GM19372 (cell line): Measurements from ENCODE around the gene ARRB1.
"Not testable (repeated sequence)": the region's sequence is repeated elsewhere in the genome, so short reads cannot be mapped to it uniquely, and the experiment has no call there.

Experiments
- ATAC-seq: cut with Tn5 transposase; IDR thresholded peaks from one replicate; pipeline ENCODE4 v1.9.1; 2021; ENCODE audit warnings: mild to moderate bottlenecking, low read depth, moderate library complexity; ENCODE audit not compliant: unreplicated experiment

ARRB1 gene

DNA sequence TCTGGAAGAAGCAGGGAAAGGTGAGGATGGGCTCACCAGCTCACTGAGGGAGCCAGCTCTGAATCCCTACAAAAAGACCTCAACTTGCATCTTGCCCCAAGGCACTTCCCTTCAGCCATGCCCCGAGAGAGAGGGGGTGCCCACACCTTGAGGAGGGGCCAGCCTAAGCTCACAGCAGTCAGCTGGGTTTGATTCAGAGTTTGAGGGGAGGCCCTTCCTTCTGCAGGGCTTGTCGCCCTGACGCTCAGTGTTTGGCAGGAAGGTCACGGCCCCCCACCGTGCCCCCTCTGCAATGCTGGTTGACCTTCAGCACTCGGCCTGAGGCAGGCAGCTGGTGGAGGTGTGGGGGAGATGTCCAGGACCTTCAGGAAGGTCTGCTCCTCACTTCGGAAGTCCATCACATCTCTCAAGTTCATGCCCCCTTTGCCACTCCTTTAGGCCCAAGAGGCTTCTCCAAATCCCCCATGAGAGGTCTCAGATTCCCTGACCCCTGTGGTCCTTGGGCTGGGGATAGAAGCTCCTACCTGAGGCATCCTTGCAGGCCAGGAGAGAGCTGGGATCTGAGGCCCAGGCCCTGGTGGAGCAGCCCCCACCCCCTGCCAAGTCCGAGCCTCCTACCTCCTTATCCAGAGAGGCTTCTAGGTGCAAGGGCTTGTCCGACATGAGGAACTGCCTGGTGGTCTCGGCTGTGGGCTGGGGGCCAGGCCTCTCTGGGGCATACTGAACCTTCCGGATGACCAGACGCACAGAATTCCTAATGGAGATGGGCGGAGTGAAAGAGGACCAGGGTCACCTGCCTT lies 73.3 kb downstream of the ARRB1 start:
- ATAC-seq = no peak

DNA sequence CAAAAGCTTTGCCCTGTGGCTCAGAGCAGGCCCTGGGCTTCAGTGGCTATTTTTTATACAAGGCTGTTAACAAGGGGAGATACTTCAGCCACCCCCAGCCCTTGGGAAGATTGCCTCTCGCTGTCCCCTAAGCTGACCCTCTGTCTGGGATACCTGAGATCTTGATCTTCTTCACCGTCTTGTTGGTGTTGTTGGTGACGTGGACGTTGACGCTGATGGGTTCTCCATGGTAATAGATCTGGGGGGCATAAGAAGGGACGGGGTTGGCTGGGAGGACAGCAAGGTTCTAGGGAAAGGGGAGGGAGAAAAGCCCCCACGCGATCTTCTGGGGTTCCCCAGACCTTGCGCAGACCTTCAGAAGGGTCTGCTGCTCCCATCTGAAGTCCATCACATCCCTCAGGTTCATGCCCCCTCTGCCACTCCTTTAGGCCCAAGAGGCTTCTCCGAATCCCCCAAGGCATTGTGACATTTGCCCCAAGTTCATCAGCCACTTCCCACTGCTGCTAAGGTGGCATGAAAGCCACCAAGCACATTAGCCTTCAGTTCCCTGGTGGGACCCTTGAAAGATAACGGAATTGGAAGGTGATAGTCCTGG lies 74.2 kb downstream of the ARRB1 start:
- no peak for ATAC-seq

DNA sequence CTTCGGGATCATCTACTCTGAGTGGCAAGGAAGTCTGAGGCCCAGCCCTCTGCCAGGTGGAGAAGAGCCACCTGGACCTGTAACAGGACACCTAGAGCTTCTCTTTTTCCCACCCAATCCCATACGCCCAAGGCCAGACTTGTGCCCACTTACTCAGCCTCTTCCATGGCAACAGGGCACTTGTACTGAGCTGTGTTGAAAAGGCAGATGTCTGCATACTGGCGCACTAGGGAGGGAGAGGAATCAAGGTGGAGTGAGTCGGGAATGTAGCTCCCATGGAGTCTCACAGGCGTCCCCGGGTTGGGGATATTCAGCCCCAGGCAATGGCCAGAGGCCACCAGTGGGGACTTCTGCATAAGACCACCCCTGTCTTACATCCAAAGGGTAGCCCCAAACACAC lies 74.8 kb downstream of the ARRB1 start:
- no peak for ATAC-seq

DNA sequence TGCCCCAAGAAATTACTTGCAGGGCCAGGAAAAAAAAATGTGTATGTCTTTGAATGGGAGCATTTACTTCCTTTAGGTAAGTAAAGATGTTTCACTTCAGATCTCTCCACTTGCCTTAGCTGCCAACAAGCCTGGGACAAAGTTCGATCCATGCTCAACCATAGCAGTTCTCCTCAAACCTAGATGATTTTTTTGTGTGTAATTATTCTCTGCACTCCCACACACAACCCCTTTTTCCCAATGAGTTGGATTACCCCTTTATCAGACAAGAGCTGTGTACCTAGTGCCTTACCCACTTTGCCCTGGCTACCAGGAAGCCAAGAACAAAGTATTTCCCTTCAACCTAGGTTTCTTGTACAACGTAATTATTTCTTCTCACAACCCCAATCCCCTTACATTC lies 75.3 kb downstream of the ARRB1 start:
- ATAC-seq = no peak

DNA sequence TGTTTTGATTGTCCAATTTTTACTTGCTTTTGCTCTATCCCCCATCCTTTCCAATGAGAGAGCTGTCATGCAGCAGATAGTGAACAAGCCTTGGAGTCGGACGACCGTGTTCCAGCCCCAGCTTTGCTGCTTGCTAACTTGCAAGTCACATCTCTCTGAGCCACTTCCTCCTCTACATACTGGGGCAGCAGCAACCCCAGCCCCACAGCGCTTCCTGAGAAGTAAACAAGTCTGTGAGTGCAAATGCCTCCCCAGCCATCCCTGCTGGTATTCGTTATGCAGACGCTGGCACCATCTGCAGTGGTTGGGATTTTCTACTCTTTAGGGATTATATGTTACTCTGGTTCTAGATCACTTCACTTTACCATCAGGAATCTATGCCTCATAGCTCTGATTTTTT lies 75.9 kb downstream of the ARRB1 start:
- no peak for ATAC-seq

DNA sequence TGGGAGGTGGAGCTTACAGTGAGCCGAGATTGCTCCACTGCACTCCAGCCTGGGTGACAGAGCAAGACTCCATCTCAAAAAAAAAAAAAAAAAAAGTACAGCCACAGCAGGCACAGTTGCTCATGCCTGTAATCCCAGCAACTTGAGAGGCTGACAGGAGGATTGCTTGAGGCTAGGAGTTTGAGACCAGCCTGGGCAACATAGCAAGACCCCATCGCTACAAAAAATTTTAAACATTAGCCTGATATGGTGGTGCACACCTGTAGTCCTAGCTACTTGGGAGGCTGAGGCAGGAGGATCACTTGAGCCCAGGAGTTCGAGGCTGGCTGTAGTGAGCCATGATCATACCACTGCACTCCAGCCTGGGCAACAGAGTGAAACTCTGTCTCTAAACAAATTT lies 76.7 kb downstream of the ARRB1 start:
- ATAC-seq = not testable (repeated sequence)

DNA sequence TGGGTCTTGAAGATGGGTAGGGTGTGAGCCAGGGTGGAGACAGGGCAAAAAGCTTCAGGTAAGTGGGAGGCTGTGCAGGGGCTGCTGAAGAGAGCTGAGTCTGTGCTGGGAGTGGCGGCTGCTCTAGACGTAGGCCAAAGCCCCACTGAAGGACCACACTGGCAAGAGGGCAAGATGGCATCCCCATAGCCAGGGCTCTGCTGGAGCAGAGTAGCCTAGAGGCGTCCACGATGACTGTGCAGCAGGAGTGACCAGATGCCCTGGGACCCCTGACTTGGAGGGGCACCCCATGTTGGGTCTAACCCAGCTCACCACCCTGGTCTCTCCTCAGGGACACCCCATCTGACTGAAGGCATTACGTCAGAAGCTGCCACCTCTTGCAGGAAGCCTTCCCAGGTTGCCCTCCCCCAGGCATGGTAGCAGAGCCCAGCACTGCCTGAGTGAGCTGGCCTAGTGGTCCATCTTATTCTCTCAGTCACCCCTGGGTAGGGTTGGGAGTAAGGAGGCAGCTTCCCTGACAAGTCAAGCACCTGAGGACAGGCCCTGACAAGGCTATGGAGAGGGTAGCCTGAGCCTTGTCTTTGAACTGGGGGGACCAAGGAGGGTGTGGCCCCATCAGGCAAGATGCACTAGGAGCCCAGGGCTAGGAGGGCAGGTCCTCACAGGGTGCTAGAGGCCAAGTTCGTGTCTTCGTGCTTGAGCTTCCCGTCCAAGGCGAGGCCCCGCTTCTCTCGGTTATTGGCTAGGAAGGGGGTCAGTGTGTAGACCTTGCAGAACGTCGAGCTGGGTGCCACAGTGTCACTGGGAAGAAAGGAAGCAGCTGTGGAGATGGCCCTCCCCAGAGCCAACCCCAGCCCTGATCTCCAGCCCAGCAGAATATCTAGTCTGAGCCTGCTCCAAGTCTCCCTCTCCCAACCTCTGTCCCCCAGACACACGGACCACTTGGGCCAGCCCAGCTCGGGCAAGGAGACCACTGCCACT lies 77.8 kb downstream of the ARRB1 start:
- ATAC-seq = no peak

DNA sequence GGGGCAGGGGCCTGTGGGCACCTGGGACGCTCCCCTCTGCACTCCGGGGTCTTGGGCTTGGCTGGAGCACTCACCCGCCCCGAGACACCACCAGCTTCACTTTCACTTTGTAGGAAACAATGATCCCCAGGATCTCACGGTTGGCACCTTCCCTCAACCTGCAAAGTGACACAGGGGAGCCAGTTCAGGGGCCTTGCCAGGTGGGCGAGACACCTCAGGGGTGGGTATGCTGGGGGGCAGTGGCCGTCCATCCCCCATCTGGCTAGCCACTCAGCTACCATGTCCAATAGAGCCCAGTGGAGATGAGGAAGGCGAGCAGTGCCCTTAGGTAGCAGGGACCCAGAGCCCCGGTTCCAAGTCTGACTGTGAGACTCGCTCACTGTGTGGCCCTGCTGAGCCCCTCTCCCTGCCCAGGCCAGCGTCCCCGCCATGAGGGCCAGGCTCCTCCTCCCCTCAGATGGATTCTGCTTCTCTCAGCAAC lies 78.6 kb downstream of the ARRB1 start:
- no peak for ATAC-seq

DNA sequence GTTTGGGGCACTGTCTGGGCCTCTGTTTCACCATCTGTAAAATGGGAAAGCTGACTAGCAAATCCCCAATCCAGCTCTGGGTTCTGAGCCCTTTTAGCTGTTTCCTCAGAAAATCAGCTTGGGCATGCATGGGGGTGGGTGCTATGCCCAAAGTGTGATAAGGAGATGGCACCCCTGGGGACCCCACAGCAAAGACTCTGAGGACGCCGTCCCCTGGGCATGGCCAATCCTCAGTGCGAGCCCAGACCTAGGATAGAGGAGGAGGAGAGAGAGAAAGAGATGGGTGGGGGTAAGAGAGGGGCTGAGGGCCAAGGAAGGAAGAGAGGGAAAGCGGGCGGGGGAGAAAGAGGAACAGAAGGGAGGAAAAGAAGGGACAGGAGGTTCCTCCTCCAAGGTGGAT lies 79.1 kb downstream of the ARRB1 start:
- ATAC-seq = no peak

DNA sequence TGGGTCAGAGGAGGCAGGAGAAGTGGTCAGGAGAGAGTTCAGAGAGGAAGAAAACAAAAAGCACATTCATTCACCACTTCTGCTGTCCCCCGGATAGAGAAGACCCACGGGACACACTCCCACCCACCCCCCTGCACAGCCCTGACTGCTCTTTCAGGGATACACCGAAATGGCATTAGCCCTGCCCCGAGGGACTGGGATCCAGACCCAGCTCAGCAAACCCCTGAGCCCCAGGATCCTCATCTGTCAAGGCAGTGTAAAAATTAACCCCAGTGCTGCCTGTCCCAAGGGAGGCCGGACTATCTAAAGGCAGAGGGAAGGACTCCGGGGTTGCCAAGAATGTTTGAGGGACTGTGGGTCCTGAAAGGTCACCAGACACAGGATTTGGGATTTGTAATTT lies 79.7 kb downstream of the ARRB1 start:
- no peak for ATAC-seq

DNA sequence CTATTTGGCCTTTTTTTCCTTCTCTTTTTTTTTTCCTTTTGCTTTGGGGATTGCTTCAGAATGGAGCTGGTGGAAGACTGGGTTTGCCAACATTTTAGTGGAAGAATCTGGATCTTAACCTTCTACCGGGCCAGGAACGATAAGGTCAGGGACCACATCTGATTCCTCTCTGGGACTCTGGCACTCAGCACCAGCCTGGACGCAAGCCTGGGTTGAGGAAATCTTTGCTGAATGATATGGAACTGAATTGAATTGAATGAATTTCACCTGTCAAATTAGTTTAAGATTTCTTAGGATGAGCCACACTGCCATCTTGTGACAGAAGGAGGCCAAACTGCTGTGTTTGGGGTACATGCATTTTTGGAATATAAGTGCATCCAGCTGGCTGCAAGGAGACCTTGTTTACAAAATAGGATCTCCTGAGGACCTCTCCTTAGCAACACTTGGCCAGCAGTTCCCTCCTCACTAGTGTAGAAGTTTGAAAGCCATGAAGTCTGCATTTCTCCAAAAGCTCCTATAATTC lies 80.5 kb downstream of the ARRB1 start:
- no peak for ATAC-seq

DNA sequence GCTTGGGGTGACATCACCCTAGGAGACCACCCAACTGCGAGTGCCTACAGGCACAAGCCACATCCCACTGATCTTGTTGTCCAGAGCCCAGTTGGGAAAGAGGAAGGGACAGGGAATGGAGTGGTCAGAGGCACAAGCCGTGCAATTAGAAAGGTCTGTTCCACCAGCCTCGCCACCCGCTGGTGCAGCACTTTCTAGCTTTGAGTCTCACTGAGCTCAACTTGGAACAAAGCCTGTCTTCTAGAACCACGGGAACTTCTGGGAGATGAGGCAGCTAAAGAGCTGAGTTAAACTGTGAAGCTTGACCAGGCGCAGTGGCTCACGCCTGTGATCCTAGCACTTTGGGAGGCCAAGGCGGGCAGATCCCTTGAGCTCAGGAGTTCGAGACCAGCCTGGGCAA lies 81.6 kb downstream of the ARRB1 start:
- no peak for ATAC-seq

DNA sequence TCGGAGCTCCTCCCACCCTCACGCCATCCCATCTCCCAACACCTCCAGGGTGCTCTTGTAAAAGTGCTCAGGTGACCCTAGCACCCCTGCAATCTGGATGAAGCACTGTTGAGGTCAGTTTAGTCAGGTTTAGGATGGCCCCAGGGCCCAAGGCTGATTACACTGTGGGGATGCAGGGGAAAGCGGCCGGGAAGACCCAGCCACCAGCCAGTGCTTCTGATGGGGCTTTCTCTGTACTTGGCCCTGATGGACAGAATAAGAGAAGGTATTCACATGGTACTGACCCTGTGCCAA lies 82.1 kb downstream of the ARRB1 start:
- no peak for ATAC-seq

DNA sequence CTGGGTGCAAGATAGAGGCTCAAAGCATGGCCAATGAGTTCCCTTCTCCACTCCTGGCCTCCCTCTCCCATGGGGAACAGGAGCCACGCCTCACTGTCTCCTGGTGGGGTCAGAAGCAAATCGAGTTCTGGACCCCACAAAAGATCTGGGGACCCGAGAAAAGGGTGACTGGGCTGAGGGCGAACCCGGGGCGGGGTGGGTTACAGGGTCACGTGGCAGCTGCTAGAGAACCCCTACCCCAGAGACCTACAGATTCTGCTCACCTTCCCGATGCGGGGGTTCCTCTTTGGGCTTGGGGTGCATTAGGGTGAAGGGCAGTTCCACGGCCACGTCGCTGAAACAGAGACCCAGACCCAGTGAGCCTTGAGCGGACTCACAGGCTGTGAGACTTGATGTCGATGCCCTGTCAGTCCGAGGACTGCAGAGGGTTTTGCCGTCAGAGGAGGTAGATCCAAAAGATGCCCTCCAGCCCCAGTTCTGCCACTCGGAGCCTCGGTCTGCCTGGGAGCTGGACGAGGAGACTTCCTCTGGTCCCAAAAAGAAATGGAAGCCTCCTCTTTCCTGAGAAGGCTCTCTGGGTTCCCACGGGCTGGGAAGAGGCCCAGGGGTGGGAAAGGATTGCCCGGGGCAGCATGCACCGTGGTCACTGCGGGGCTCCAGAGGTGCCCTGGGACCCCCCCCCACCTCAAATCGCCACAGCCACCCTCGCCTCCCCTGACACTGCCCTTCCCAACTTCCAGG lies 82.7 kb downstream of the ARRB1 start:
- ATAC-seq = no peak

DNA sequence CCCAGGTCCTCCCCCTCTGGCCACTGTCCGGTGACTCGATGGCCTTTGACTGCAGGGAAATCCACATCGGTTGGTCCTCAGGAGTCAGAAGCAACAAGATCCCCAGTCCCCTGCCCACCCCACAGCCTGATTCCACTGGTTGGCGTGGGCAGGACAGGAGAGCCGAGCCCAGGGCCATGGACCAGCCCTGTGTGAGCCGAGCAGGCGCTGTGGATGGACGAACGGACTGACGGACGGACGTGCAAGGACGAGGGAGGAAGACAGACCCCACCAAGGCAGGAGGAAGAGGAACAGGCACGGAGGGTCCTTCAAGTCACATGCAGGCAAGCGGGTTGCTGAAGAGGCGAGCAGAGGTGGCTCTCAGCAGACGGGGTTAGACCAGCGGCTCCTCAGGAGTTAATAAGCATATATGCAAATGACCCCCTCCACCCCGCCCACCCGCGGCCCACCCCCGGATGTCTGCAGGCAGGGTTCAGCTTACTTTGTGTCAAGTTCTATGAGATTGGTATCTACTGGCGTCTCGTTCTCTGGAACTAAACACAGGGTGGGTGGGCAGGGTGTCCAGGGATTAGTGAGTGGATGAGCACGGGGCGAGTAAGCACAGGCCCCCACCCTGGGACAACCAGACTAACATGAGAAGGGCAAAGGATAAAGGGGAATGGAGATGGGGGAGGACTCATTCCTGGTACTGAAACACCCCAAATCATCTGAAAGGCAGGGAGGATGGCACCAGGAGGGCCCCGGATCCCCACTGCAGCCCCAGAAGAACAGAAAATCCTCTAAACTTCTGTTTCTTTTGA lies 84.1 kb downstream of the ARRB1 start:
- ATAC-seq = no peak

DNA sequence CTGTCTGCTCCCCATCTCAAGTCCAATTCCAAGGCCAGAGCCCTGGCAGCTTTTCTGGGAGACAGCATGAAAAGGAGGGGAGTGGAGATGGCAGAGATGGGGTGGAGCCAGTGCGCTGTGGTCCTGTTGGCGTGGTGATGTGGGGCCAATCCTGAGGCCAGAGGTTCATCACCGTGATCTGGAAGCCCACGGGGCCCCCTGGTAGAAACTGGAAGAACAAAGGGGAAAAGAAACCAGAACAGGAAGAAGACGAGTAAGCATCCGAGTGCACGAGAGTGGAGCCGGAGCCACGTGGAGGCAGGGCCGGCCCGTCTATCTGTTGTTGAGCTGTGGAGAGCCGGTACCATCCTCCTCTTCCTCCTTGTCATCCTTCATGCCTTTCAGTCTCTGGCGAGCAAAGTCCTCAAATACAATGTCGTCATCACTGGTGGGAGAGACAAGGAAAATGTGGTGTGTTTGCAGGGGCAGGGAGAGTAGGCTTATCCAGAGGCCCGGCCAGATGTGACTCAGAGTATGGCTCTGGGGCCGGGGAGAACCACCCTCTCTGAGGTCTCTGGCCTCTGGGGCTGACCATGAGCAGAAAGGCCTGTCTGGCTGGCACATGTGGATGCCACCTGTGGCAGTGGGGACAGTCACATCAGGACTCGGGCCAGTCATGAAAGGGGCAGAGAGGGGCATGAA lies 85.5 kb downstream of the ARRB1 start:
- no peak for ATAC-seq

DNA sequence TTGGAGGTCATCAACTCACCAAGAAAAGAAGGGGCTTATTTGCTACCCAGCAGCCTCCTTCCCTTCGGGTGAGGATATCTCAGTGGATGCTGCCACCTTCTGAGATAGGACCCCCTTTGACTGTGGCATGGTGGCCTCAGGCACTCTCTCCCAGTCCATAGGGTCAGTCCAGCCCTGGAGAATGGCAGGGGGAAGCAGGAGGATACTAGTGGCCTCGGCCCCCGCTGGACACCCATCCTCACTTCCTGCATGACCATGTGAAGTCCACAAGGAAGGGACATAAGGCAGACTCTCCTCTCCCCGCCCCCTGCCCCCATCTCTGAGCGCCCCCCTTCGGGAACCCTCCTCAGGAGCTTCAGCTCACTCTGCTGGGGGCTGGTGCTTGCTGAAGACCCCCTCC lies 86.5 kb downstream of the ARRB1 start:
- ATAC-seq = no peak

DNA sequence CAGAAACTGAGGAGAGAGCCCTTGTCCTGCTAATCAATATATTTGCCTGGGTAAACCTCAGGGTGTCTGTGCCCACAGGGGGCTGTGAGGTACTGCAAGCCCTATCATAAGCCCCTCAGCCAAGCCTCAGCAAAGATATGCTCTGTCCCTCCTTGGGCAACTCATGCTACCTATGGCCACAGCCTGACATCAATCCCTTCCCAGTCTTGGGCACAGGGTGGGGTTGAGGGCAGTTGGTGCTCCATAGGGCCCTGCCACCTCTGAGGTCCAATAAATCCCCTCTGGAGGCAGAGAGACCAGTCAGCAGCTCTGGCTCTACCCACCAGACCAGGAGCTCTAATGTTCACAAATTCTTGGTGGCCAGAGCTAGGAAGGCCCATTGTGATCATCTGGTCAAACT lies 87.1 kb downstream of the ARRB1 start:
- no peak for ATAC-seq

DNA sequence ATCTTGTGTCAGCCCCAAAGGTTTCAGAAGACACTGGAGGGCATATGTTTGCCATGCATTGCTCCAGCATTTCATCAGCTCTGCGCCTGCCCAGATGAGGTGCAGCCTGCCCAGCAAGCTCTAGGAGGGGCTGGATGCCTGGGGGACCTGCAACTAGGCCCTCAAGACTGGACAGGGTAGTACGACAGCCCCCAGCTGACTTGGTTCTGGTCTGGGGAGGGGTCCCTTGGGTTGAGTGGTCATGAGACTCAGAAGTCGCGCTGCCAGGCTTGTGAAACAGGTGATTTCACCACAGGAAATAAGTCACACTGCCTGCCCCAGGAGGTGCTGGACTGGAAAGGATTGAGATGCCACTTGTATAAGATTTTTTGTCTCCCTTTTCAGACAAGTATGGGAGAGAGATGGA lies 87.5 kb downstream of the ARRB1 start:
- ATAC-seq = no peak
